ENCODE measurements around the gene CNOT6.

- TF ChIP-seq CTCF (IDR thresholded peaks at IDR 0.05) (no peak), POLR2A (IDR thresholded peaks at IDR 0.05) (no peak)
Measured at GRCh38 chr5:180526269-180526668, 32.1 kb downstream of the CNOT6 start.

Measured in transverse colon (tissue), 3 donors.